GM21528 (cell line): Measurements from ENCODE around the gene SPINT1.
A peak's percentile ranks its signal among the peaks of the same experiment; 100 is the strongest.
"Not testable (repeated sequence)": the region's sequence is repeated elsewhere in the genome, so short reads cannot be mapped to it uniquely, and the experiment has no call there.

Source experiments
- ATAC-seq: cut with Tn5 transposase; IDR thresholded peaks from one replicate; pipeline ENCODE4 v1.9.1; 2021; ENCODE audit warnings: mild to moderate bottlenecking, moderate library complexity; ENCODE audit not compliant: unreplicated experiment, low FRiP score

SPINT1 gene

DNA sequence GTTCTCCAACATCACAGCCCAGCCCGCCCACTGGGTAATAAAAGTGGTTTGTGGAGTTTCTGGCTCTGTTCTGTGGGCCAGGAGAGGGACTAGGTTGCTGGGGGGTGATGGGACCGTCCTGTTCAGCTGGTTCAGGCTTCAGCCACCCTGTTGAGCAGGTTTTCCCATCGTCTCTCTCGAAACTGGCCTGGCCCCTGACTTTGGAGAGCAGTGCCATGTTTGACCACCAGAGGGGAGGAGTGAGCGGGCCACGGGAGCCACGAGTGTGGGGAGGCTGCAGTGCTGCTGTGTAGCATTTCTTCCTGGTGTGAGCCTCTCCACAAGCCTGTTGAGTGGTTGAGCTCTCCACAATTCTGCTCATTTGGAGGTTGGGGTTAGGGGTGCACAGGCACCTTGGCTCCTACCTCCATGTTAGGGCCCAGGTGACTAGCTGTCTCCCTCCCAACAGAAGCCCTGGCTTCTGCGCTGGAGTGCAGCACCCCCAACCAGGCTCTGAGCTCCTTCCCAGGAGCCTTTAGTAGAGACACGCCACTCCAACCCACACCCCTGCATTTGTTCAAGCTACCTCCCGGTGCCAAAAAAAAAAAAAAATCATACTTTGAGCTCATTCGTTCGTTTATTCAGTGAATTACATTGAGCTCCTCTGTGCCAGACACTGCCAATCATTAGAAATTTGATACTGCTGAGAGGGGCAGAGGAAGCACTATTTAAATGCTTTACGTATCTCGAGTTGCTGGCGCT is 13.9 kb downstream of the SPINT1 start:
- peak; percentile 55 for ATAC-seq

DNA sequence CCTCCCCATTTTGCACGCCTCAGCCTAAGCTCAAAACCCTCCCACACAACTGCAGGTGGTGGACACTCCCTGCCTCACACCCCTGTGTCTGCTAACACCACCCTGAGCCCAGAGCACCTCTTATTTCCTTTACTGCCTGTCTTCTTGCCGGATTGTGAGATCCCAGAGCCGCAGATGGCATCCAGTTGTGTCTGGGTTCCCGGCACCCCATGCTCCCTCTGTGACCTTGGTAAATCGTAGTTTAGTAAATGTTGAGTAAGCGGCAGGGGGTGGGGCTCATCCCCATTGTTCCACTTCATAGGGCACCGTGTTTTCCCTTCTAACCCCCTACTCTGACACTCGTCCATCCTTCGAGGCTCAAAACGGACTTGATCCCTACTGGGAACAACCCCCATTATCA is 14.9 kb downstream of the SPINT1 start:
- no peak for ATAC-seq

DNA sequence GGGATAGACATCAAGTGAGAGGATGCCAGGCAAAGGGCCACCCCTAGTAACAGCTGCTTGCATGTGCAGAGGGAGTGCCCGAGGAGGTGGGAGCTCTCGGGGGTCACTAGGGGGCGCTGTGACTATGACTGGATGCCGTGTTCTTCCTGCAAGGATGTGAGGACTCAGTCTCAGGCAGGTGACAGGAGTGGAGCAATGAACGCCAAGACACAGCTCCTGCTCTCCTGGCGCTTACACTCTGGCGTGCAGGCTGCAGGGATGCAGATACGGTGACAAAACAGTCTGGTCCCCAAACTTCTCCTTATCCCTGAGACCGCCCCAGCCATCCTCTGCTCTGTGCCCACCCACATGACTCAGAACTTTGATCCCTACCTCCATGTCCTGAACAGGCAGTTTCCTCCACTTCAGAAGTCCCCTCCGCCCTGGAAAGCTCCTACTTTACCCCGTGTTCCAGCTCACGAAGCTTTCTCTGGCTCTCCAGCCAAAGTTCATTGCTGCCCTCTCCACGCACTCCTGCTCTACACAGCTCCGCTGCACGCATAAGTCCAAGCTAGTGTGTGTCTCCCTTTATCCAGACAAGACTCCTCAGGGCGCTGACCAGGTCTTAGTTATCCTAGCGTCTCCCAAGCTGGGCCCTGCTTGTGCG is 15.5 kb downstream of the SPINT1 start:
- peak; percentile 75 for ATAC-seq

DNA sequence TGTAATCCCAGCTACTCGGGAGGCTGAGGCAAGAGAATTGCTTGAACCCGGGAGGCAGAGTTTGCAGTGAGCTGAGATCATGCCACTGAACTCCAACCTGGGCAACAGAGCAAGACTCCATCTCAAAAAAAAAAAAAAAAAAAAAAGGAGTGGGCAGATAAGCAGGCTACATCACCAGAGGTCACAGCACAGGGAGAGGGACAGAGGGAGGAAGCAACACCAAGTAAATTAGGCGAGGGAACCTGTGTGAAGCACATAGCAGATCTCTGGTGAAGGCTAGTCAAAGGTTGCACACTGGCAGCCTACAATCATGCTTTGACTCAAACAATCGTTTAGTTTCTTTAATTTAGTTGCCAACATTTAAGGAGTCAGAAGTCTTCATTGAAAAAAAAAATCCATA is 17.3 kb downstream of the SPINT1 start:
- ATAC-seq = not testable (repeated sequence)

- ATAC-seq = no peak
These were observed 19.9 kb downstream of the SPINT1 start for GRCh38 chr15:40863660-40864270.

- no peak for ATAC-seq
These were observed 23.4 kb downstream of the SPINT1 start for GRCh38 chr15:40867199-40867598.

- ATAC-seq = no peak
These were observed 25.8 kb downstream of the SPINT1 start for GRCh38 chr15:40869686-40870085.

DNA sequence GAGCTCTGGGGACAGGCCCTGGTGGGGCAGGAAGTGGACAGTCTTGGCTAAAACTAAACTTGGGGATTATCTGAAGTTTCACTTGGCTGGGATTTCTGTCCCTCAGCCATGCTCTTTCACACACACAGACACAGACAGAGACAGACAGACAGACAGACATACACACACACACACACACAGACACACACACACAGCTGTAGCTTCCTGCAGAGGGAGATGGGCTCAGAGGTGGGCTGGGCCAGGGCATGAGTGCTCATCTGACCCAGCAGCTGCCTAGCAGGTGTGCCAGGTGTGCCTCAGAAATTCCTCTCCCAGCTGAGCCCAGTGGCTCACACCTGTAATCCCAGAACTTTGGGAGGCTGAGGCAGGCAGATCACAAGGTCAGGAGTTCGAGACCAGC is 26.9 kb downstream of the SPINT1 start:
- no peak for ATAC-seq

DNA sequence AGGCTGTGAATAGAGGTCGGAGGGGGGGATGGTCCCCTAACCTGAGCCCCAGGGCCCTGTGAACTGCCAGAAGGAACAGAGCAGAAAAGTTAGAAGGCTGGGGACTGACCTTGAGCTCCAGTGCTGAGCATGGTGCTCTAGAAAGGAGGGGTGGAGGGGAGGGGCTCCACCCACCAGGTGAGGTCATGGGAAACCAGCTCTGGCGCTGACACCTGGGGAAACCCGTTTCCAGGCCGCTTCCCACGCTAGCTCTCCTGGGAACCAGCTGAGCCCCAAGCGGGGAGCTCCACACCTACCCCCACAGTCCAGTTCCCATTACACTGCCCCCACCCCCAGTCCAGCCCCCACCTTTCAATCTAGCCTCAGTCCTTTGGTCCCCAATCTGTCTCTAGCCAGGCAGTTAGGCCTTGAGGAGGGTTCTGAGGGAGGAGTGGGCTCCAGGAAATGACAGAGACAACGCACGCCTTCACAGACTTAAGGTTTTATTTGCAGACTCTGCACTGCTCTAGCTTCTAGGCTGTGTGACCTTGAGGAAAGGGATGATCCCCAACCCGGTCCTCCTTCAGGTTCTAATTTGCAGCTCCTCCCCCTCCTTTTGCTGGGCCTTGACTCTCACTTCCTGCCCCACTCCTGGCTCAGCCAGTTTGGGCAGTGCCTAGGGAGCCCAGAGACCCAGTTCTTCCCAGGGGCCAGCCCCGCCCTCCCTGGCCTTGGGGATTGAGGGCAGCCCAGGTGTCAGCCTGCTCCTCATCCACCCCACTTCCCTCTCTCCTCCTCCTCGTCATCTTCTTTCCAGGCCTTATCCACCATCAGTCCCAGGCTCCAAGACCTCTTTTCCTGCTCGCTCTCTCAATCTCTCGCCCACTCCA is 28.1 kb downstream of the SPINT1 start:
- ATAC-seq = no peak

DNA sequence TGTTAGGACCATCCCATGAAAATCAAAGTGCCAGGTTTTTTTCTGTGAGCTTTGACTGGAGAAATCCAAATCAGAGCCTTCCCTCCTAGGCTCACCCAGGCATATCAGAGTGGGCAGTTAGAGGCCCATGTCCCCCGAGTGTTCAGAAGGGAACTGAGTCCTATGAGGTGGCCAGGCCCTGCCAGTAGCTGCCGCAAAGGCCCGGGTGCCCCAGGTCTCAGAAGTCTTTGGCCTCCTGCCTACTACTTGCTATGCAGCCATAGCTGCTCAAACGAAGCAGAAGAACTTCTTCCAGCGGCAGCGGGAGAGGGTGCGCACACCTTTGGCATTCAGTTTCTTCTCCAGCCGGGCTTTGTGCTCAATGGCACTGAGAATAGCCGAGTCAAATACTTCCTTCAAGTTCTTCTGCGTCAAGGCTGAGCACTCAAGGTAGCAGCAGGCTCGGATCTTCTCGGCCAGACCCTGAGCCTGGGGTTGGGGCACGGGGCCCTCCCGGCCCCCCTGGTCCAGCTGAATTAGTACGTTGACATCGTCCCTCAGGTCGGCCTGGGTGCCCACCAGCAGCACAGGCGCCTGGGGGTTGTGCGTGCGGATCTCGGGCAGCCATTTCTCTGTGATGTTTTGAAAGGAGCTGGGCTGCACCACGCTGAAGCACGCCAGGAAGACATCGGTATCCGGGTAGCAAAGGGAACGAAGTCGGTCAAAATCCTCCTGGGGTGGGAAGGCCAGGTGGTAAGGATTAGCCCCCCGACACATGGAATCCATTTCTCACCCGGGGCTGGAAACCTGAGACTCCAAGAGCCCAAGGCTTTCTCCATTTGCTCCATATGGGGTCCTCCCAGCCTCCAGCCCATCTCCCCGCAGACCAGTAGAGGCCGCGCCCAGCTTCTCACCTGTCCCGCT is 29.2 kb downstream of the SPINT1 start:
- no peak for ATAC-seq

- ATAC-seq = no peak
These were observed 30.1 kb downstream of the SPINT1 start, which contains the start of gene RHOV for GRCh38 chr15:40873694-40874561. TSS of gene RHOV (minus strand) at chr15:40874234. CDS start at chr15:40874139, 95 bp downstream.

- ATAC-seq = no peak
These were observed 32.3 kb downstream of the SPINT1 start for GRCh38 chr15:40875991-40876730.

DNA sequence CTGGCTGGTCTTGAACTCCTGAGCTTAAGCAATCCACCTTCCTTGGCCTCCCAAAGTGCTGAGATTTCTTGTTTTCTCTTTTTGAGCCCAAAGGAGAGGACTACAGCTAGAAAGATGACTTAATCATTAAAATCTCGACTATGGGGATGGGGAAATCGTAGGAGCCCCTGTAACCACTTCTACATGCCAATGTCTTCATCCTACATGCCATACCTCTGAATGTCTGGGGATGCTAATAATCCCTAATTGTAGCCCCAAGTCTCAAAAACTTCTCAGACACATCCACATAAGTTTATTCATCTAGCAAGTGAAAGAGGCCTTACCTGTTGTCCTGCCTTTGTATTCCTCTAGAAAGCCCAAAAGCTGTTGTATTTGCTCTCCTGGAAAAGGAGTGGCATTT is 33.8 kb downstream of the SPINT1 start:
- no peak for ATAC-seq

DNA sequence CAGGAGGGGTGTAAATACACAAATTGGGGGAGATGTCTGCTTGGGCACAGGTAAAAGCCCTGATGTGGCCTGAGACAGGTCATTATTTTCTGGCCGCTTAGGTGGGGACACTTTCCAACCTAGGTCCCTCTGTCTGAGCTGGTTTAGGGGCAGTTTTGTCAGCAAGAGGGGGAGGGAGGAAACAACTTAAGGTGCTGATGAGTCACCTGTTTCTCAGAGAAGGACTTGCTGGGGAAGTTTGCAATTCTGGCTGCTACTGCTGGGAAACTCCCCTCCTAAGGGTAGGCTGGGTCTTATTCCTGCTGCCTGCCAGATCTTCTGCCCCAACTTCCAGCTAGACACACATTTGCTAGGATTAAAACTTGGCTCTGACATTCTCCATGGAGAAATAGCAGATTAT is 34.9 kb downstream of the SPINT1 start:
- no peak for ATAC-seq

DNA sequence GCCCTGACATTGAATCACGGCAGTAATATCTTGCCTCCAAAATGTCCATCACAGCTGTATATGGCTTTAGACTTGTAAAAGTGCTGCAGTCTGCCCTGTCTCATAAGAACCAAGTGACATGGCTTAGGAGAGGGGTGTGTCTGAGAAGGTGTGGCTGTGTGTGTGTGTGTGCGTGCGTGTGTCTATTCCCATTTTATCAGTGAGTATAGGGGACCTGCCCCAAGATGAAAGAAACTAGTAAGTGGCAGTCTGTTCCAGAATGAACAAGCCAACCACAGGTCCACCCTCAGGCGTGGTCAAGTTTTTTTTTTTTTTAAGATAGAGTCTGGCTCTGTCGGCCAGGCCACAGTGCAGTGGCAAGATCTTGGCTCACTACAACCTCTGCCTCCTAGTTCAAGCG is 35.8 kb downstream of the SPINT1 start:
- ATAC-seq = no peak

DNA sequence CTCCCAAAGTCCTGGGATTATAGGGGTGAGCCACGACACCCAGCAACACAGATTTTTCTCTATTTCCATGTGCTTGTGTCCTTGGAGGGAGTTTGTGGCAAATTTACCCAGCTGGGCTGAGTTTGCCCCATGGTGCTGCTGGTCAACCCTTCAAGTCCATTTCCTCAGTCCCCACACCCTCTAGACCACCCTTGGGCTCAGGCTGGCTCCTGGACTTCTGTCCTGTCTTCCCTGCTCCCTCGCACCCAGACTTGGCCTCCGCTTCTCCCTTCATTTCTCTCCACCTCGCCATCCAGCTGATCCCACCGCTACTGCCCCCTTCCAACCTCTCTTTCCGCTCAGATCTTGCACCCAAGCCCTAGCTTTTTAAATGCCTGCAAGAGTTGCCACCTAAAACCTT is 37.5 kb downstream of the SPINT1 start:
- no peak for ATAC-seq

DNA sequence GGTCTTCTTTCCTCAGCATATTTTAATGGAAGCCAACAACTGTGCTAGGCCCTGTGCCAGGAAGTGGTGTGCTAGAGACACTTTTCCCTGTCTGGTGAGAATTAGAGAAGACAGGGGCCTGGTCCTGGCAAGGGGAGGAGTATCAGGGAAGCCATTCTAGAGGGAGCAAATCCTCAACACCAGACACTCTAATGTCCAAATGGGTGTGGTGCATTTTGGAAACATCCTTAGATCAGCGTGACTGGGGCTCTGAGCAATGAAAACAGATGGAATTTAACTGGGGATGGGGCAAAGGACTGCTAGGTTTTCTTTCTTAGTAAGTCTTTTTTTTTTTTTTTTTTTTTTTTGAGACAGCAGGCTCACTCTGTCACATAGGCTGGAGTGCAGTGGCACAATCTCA is 42.7 kb downstream of the SPINT1 start:
- ATAC-seq = no peak

DNA sequence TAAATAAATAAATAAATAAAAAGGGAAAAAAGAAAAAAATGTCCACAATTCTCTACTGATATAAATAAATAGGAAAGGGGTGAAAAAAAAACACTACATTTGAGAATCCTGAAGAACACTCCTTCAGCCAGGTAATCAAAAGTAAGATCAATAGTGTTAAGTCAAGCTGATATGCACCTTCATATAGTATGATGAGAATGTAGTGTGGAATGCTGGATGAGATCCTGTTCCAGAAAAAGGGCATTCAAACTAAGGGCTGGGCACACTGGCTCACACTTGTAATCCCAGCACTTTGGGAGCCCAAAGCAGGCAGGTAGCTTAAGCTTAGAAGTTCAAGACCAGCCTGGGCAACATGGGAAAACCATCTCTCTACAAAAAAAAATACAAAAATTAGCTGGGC is 45.3 kb downstream of the SPINT1 start:
- no peak for ATAC-seq
